IPS-18a (cell line): ENCODE data around the gene DNLZ.

Experiments used
- H3K27ac ChIP-seq: one replicate; pipeline ENCODE4 v1.5.1; 2013; ENCODE audit warnings: low read length
- H3K27me3 ChIP-seq: one replicate; pipeline ENCODE4 v1.6.1; 2013; ENCODE audit warnings: mild to moderate bottlenecking, low read length; ENCODE audit not compliant: control insufficient read depth, insufficient read depth
- H3K36me3 ChIP-seq: one replicate; pipeline ENCODE4 v1.6.1; 2013; ENCODE audit warnings: low read depth, low read length; ENCODE audit not compliant: control insufficient read depth
- H3K4me1 ChIP-seq: one replicate; pipeline ENCODE4 v1.6.1; 2013; ENCODE audit warnings: low read depth, low read length; ENCODE audit not compliant: control insufficient read depth
- H3K4me3 ChIP-seq: one replicate; pipeline ENCODE4 v1.5.1; 2013; ENCODE audit warnings: low read length
- H3K9ac ChIP-seq: one replicate; pipeline ENCODE4 v1.6.1; 2013; ENCODE audit warnings: mild to moderate bottlenecking, low read length, moderate library complexity
- H3K9me3 ChIP-seq: one replicate; pipeline ENCODE4 v1.6.1; 2013; ENCODE audit warnings: low read depth, low read length; ENCODE audit not compliant: control insufficient read depth

Gene DNLZ

GRCh38 chr9:136337416-136338395, 25.8 kb downstream of the DNLZ start:
- H3K27ac ChIP-seq, result no peak overlapping the region

DNA sequence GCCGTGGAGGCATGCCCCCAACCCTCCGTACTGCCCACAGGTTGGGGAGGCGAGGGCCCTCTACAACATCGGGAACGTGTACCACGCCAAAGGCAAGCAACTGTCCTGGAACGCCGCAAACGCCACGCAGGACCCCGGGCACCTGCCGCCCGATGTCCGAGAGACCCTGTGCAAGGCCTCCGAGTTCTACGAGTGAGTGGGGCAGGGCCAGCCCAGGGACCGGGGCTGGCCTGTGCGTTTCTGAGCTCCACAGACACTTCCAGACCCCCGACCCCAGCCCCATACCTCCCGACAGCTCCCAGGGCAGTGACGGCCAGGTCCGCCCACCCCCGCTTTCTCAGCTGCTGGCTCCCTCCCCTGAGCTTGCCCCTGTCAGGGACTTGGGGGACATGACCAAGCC, 26.7 kb downstream of the DNLZ start:
- no peaks in the 10 kb centered on the region for H3K27me3 ChIP-seq
- H3K4me1 ChIP-seq, result no peaks in the 10 kb centered on the region

More at GRCh38 chr9:136337416-136338395, 25.8 kb downstream of the DNLZ start:
- Histone ChIP-seq H3K27me3 (no peaks in the 10 kb centered on the region), H3K4me1 (no peaks in the 10 kb centered on the region), H3K9ac (no peak overlapping the region), H3K36me3 (no peaks in the 10 kb centered on the region), H3K9me3 (no peaks in the 10 kb centered on the region), H3K4me3 (no peak overlapping the region)

GRCh38 chr9:136336156-136336870, 27.2 kb downstream of the DNLZ start:
- H3K27ac ChIP-seq, result no peak overlapping the region
- no peak overlapping the region for H3K9ac ChIP-seq
- no peak overlapping the region for H3K4me3 ChIP-seq
- H3K36me3 ChIP-seq, result no peaks in the 10 kb centered on the region
- H3K9me3 ChIP-seq, result no peaks in the 10 kb centered on the region
- H3K27me3 ChIP-seq, result no peaks in the 10 kb centered on the region
- H3K4me1 ChIP-seq, result no peaks in the 10 kb centered on the region

More for the DNA sequence above, 26.7 kb downstream of the DNLZ start:
- H3K9ac ChIP-seq, result no peak overlapping the region
- H3K36me3 ChIP-seq, result no peaks in the 10 kb centered on the region
- no peak overlapping the region for H3K4me3 ChIP-seq
- no peaks in the 10 kb centered on the region for H3K9me3 ChIP-seq
- no peak overlapping the region for H3K27ac ChIP-seq

DNA sequence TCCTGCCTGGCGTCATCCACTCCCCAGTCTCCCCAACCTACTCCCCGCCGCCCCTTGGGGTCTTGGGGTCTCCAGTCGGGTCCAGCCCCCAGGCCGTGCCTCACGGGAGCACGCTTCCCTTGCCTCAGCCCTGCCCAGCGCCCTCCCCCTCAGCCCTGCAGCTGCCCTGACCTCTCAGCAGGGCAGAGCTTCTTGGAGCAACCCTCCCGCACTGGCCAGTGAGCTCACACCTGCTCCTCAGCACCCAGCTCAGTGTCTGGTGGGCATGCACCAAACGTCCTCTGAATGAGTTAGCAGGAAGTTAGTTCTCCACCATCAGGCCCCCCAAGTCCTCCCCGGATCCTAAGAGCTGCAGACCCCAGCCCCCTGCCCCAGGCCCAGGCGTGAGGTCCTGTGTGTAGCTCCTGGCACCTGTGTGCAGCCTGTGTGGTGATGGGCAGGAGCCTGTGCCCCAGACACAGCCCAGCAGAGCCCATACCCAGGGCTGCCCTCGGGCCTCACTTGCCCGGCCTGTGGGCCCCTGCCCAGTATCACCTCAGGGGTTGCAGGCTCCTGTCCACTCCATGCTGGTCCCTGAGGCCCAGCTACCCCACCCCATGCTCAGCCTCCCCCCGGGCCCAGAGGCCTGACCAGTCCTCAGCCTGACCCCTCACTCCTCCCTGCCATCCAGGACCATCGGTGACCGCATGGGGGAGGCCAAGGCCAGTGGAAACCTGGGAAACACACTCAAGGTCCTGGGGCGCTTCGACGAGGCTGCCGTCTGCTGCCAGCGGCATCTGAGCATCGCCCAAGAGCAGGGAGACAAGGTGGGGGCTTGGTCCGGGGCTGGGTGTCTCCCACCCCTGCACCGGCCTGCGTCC, 28.0 kb downstream of the DNLZ start:
- H3K4me1 ChIP-seq, result no peaks in the 10 kb centered on the region
- no peaks in the 10 kb centered on the region for H3K27me3 ChIP-seq
- H3K4me3 ChIP-seq, result no peak overlapping the region
- H3K27ac ChIP-seq, result no peak overlapping the region
- H3K9ac ChIP-seq, result no peak overlapping the region
- no peaks in the 10 kb centered on the region for H3K9me3 ChIP-seq
- no peaks in the 10 kb centered on the region for H3K36me3 ChIP-seq

- Histone ChIP-seq H3K27ac (no peak overlapping the region), H3K27me3 (no peaks in the 10 kb centered on the region), H3K9ac (no peak overlapping the region), H3K4me3 (no peak overlapping the region), H3K9me3 (no peaks in the 10 kb centered on the region), H3K4me1 (no peaks in the 10 kb centered on the region), H3K36me3 (no peaks in the 10 kb centered on the region)
Observed at GRCh38 chr9:136334541-136334940, 29.0 kb downstream of the DNLZ start.

DNA sequence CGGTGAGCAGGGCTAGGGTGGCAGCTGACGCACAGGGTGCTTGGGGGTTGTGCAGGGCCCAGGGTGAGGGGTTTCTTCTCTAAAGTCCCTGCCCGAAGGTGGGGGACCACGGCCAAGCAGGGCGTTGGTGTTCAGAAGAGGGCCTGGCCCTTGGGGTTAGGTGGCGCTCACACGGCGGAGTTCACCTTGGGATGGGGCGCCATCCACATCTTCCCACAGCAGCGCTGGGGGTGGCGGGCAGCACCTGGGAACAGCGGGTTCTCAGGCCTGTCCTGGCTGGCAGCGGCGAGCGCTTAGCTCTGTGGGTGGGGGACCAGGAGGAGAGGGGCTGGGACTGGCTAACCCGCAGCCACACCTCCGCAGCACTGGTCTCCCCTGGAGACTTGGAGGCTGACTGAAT, 30.1 kb downstream of the DNLZ start:
- no peak overlapping the region for H3K4me3 ChIP-seq
- H3K4me1 ChIP-seq, result peaks cover under 1% of the 10 kb centered on the region
- H3K27ac ChIP-seq, result no peak overlapping the region
- H3K9me3 ChIP-seq, result no peaks in the 10 kb centered on the region
- no peaks in the 10 kb centered on the region for H3K27me3 ChIP-seq
- H3K9ac ChIP-seq, result no peak overlapping the region
- H3K36me3 ChIP-seq, result no peaks in the 10 kb centered on the region

DNA sequence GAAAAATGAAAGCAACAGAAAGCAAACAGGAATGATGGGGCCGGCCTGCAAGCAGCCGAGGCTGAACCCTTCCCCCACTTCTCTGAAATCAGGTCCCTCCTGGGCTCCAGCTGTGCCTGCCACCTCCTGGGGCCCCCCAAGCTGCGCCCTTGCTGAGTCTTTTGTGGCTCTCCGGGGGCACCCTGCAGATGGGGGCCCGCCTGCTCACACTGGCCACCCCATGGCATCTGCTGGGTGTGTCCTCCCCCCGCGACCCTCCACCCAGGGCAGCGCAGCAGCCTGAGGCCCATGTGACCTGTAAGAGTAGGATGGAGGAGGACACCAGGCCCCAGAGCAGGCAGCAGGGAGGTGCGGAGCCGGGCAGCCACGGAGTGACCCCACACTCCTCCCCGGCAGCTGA, 30.5 kb downstream of the DNLZ start:
- Histone ChIP-seq H3K27ac (no peak overlapping the region), H3K36me3 (no peaks in the 10 kb centered on the region), H3K9me3 (no peaks in the 10 kb centered on the region), H3K9ac (no peak overlapping the region), H3K4me3 (no peak overlapping the region), H3K27me3 (no peaks in the 10 kb centered on the region), H3K4me1 (peaks cover 5% of the 10 kb centered on the region)

GRCh38 chr9:136332482-136332983, 31.0 kb downstream of the DNLZ start:
- no peak overlapping the region for H3K9ac ChIP-seq
- no peak overlapping the region for H3K27ac ChIP-seq
- no peaks in the 10 kb centered on the region for H3K9me3 ChIP-seq
- no peaks in the 10 kb centered on the region for H3K36me3 ChIP-seq
- H3K4me1 ChIP-seq, result peaks cover 6% of the 10 kb centered on the region
- no peak overlapping the region for H3K4me3 ChIP-seq
- no peaks in the 10 kb centered on the region for H3K27me3 ChIP-seq

GRCh38 chr9:136331556-136332481, 31.7 kb downstream of the DNLZ start:
- Histone ChIP-seq H3K9ac (no peak overlapping the region), H3K36me3 (no peaks in the 10 kb centered on the region), H3K27ac (no peak overlapping the region), H3K4me3 (no peak overlapping the region), H3K27me3 (no peaks in the 10 kb centered on the region), H3K4me1 (peaks cover 8% of the 10 kb centered on the region), H3K9me3 (no peaks in the 10 kb centered on the region)

GRCh38 chr9:136331030-136331429, 32.5 kb downstream of the DNLZ start:
- H3K4me1 ChIP-seq, result peaks cover 11% of the 10 kb centered on the region
- H3K27me3 ChIP-seq, result no peaks in the 10 kb centered on the region
- no peak overlapping the region for H3K9ac ChIP-seq
- no peak overlapping the region for H3K4me3 ChIP-seq
- no peaks in the 10 kb centered on the region for H3K36me3 ChIP-seq
- no peaks in the 10 kb centered on the region for H3K9me3 ChIP-seq
- H3K27ac ChIP-seq, result no peak overlapping the region
